K562 (cell line): ENCODE data around the gene APBB2. TPM values are rescaled to one million over a fixed set of nuclear protein-coding genes. Genes with fewer than 3 reads are reported as not detected.

Experiments used
- ATAC-seq: fragments of 200-7000 bp; cut with Tn5 transposase; 3 replicates; pipeline ENCODE4 v1.9.1; 2020; ENCODE audit warnings: moderate library complexity
- BruUV-seq: library from RNA; stranded (reverse); fragments of 400-500 nt; replicated peaks from 2 replicates; lab custom pipeline; 2021; lab: Mats Ljungman, UMichigan
- CTCF ChIA-PET: fragments of 300-600 bp; formaldehyde crosslinking; extraction: SDS; loops from one replicate; lab custom pipeline; 2021; ENCODE audit warnings: low intra/inter-chr PET ratio; lab: Yijun Ruan, JAX
- POLR2A ChIA-PET: fragments of 300-600, 350-650 bp; sonication (Branson Sonifier 250); formaldehyde crosslinking; extraction: SDS; loops from one replicate; lab custom pipeline; 2021; ENCODE audit warnings: antibody characterized with exemption, inconsistent platforms; lab: Yijun Ruan, JAX
- DNase-seq, 4 experiments: peaks; one replicate each; pipeline versions ENCODE4 v3.0.0 to v3.0.0-alpha.2; 2011 to 2018; ENCODE audit warnings: low spot score in 3 of 4, mixed read lengths in 3 of 4; ENCODE audit errors: extremely low read depth in 1 of 4
- FAIRE-seq: peaks from 2 replicates; lab custom pipeline; 2011; peaks lifted over from hg19 to GRCh38; lab: Jason Lieb, UNC
- H2AFZ ChIP-seq: 2 replicates; pipeline ENCODE4 v1.6.0; 2011; ENCODE audit warnings: low read depth, low read length, control low read depth, inconsistent platforms
- H3K27ac ChIP-seq: fragments of 200-600 bp; 3 replicates; pipeline ENCODE4 v1.8.0; 2011; ENCODE audit warnings: low read depth, mild to moderate bottlenecking, control low read depth, inconsistent platforms, low read length, moderate library complexity, mixed read lengths; ENCODE audit errors: extremely low read depth
- H3K27me3 ChIP-seq, 2 experiments: fragments of 300-600 bp in 1 of 2; 2 replicates in 1 of 2; 3 replicates in 1 of 2; pipeline versions ENCODE4 v1.6.0 to v1.8.0; 2011; ENCODE audit warnings: inconsistent platforms in 2 of 2, low read length in 2 of 2, mild to moderate bottlenecking in 1 of 2, mixed read lengths in 1 of 2, moderate library complexity in 1 of 2; ENCODE audit not compliant: control insufficient read depth in 2 of 2, insufficient read depth in 2 of 2
- H3K36me3 ChIP-seq: fragments of 300-600 bp; 3 replicates; pipeline ENCODE4 v1.8.0; 2011; ENCODE audit warnings: mild to moderate bottlenecking, low read length, inconsistent platforms; ENCODE audit not compliant: control insufficient read depth, insufficient read depth
- H3K4me1 ChIP-seq, 2 experiments: fragments of 200-600 bp in 1 of 2; replicated peaks in 1 of 2; 2 replicates in 1 of 2; 3 replicates in 1 of 2; pipeline versions ENCODE4 v1.5.1 to v1.8.0; 2011; ENCODE audit warnings: inconsistent platforms in 2 of 2, low read length in 2 of 2, mild to moderate bottlenecking in 1 of 2, mixed read lengths in 1 of 2, moderate library complexity in 1 of 2; ENCODE audit not compliant: control insufficient read depth in 2 of 2, insufficient read depth in 2 of 2
- H3K4me2 ChIP-seq: 2 replicates; pipeline ENCODE4 v1.6.1; 2011; ENCODE audit warnings: low read length, control low read depth, inconsistent platforms, mixed read lengths; ENCODE audit not compliant: insufficient read depth
- H3K4me3 ChIP-seq: fragments of 200-600 bp; sonication (generic), shearing (Covaris generic); 2 replicates; pipeline ENCODE4 v1.5.1; 2016; ENCODE audit warnings: control low read depth, inconsistent platforms
- H3K79me2 ChIP-seq: fragments of 200-600 bp; 3 replicates; pipeline ENCODE4 v1.8.0; 2011; ENCODE audit warnings: low read length, inconsistent platforms; ENCODE audit not compliant: control insufficient read depth, insufficient read depth
- H3K9ac ChIP-seq, 2 experiments: 2 replicates each; pipeline versions ENCODE4 v1.6.0 to v1.6.1; 2011; ENCODE audit warnings: low read depth in 2 of 2, low read length in 2 of 2, control low read depth in 1 of 2, inconsistent platforms in 1 of 2, mild to moderate bottlenecking in 1 of 2, mixed read lengths in 1 of 2; ENCODE audit not compliant: insufficient read depth in 1 of 2
- H3K9me1 ChIP-seq: one replicate; pipeline ENCODE4 v1.6.0; 2011; ENCODE audit warnings: inconsistent platforms, mild to moderate bottlenecking, low read length, moderate library complexity; ENCODE audit not compliant: control insufficient read depth, insufficient read depth
- H3K9me3 ChIP-seq: replicated peaks from 2 replicates; pipeline ENCODE4 v1.5.1; 2011; ENCODE audit warnings: low read depth, low read length, inconsistent platforms; ENCODE audit not compliant: control insufficient read depth, insufficient read depth
- H4K20me1 ChIP-seq: replicated peaks from 2 replicates; pipeline ENCODE4 v1.6.1; 2011; ENCODE audit warnings: low read length, inconsistent platforms, mixed read lengths; ENCODE audit not compliant: control insufficient read depth, insufficient read depth
- NBN ChIP-seq: fragments of 450-650 bp; IDR thresholded peaks from 2 replicates; pipeline ENCODE4 v1.6.1; 2016; ENCODE audit warnings: low read depth, mild to moderate bottlenecking
- PCBP1 ChIP-seq: fragments of 200-400 bp; formaldehyde crosslinking; IDR thresholded peaks from 2 replicates; pipeline ENCODE4 v1.6.1; 2018; ENCODE audit warnings: mild to moderate bottlenecking, low read depth, low read length; ENCODE audit not compliant: poor library complexity, severe bottlenecking
- ZBTB7A ChIP-seq: IDR thresholded peaks from 2 replicates; pipeline ENCODE4 v1.6.1; 2011; ENCODE audit warnings: low read depth, mild to moderate bottlenecking, low read length, moderate library complexity, borderline replicate concordance; ENCODE audit not compliant: control insufficient read depth
- ZNF224 ChIP-seq: sonication (generic); formaldehyde crosslinking; IDR thresholded peaks from 2 replicates; pipeline ENCODE4 v1.8.0; 2022; ENCODE audit warnings: mild to moderate bottlenecking, missing genetic modification reagents
- WGBS: fragments of 100-300 bp; shearing (Covaris generic); methylation state at CpG from one replicate; pipeline ENCODE4 v1.1.6; 2016; ENCODE audit warnings: low coverage, mixed read lengths; ENCODE audit not compliant: insufficient coverage; ENCODE audit errors: missing lambda C conversion rate; 5-methylcytosine and 5-hydroxymethylcytosine counted together
- in situ Hi-C: fragments of 300-500 bp; cut with MboI; formaldehyde crosslinking; loops from 4 replicates; pipeline ENCODE4 v1.15.0; 2018; ENCODE audit warnings: inconsistent platforms, mixed read lengths
- intact Hi-C: fragments of 100-400 bp; cut with micrococcal nuclease; formaldehyde crosslinking; loops from 2 replicates; pipeline ENCODE4 v1.14.2; 2022
- polyA plus RNA-seq, 8 experiments: library from polyadenylated mRNA; depleted of rRNA in 4 of 8; stranded (reverse) in 5 of 8; unstranded in 3 of 8; fragments of >200 nt; fragmentation: Nextera tagmentation in 2 of 8; fragmentation: Illumina TruSeq in 1 of 8; extraction: Ambion mirVana in 2 of 8; extraction: Trizol in 1 of 8; gene quantifications; 2 replicates each; pipeline versions ENCODE4 v1.2.1 to v1.2.3, GENCODE V29; 2011 to 2014; ENCODE audit warnings: inconsistent platforms in 1 of 8, missing spikeins in 1 of 8
- total RNA-seq, 7 experiments: library from RNA; depleted of rRNA in 6 of 7; stranded (reverse); fragments of >200 nt in 6 of 7; fragmentation: Illumina TruSeq in 2 of 7; extraction: Trizol in 2 of 7; gene quantifications; 2 replicates each; pipeline versions ENCODE4 v1.2.1 to v1.2.3, GENCODE V29; 2011 to 2021; ENCODE audit warnings: low replicate concordance in 1 of 7
- TF ChIP-seq, protein P1 (sequence below), 2 experiments: fragments of 150-350 bp in 1 of 2; IDR thresholded peaks; 2 replicates each; pipeline ENCODE4 v1.6.1; 2012 to 2016; ENCODE audit warnings: low read depth in 2 of 2, low read length in 2 of 2, mild to moderate bottlenecking in 1 of 2, moderate library complexity in 1 of 2
- TF ChIP-seq, protein P2 (sequence below), 2 experiments: IDR thresholded peaks in 1 of 2; conservative IDR thresholded peaks in 1 of 2; 2 replicates each; pipeline ENCODE4 v1.6.1; 2016; ENCODE audit warnings: low read depth in 2 of 2, mild to moderate bottlenecking in 1 of 2, missing compliant biosample characterization in 1 of 2, missing genetic modification characterization in 1 of 2, moderate library complexity in 1 of 2

The APBB2 gene
- total and polyA plus RNA-seq, 9 of the 15 experiments (the other 6 are each of a cell fraction or from before 2014, with no cell fraction given), result 0.08 to 2.1 (median 1.4) TPM

DNA sequence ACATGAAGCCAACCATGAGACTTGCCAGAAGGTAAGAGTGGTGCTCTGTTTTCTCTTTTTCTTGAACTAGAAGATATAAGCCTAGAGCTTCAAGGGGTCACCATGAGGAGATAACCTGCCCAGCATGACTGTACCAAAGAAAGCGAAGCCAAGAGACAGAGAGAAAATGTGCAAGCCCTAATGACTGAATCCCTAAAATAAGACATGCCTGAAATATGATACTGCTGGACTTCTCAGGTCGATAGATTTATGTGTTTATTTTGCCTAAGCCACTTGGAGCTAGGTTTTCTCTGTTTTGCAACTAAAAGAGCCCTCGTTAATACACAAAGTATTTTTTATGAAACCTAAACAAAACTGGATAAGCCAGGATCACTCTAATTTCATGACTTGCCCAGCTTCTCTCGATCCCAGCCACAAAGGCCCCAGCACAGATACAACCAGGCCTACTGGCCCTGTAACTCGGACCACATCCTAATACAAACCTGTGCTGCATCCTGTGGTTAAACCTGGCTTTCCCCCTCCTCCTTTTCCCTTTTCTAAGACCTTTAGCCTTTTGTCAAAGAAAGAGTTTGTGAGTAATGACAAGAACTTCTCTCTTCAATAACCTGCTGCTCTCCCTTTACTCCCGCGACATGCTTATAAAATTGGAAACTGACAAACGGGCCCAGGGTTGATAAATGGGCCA is 185.8 kb downstream of the APBB2 start:
- no peaks in the 10 kb centered on the region for H3K27me3 ChIP-seq
- no peak overlapping the region for H3K4me2 ChIP-seq
- no peaks in the 10 kb centered on the region for H3K79me2 ChIP-seq
- intact Hi-C loops, result no loop called here
- H3K4me3 ChIP-seq, result no peak overlapping the region
- no peak overlapping the region for H3K9ac ChIP-seq
- FAIRE-seq, result no peak
- BruUV-seq, result no TSS peak
- no peaks in the 10 kb centered on the region for H4K20me1 ChIP-seq
- POLR2A ChIA-PET, result interaction anchor here (1.3 kb wide), 1 partner anchor 11 kb away, joined by 3 read pairs; no protein-coding TSS in a partner anchor
- no peaks in the 10 kb centered on the region for H3K36me3 ChIP-seq
- H3K4me1 ChIP-seq, result no peaks in the 10 kb centered on the region
- no peak for DNase-seq
- no peaks in the 10 kb centered on the region for H3K9me1 ChIP-seq
- ATAC-seq, result no peak
- WGBS, result 0% methylated on average over 8 of the region's 8 CpGs
- no peaks in the 10 kb centered on the region for H3K9me3 ChIP-seq
- CTCF ChIA-PET, result no interaction called here
- in situ Hi-C loops, result no loop called here
- TF ChIP-seq, protein P1, sequence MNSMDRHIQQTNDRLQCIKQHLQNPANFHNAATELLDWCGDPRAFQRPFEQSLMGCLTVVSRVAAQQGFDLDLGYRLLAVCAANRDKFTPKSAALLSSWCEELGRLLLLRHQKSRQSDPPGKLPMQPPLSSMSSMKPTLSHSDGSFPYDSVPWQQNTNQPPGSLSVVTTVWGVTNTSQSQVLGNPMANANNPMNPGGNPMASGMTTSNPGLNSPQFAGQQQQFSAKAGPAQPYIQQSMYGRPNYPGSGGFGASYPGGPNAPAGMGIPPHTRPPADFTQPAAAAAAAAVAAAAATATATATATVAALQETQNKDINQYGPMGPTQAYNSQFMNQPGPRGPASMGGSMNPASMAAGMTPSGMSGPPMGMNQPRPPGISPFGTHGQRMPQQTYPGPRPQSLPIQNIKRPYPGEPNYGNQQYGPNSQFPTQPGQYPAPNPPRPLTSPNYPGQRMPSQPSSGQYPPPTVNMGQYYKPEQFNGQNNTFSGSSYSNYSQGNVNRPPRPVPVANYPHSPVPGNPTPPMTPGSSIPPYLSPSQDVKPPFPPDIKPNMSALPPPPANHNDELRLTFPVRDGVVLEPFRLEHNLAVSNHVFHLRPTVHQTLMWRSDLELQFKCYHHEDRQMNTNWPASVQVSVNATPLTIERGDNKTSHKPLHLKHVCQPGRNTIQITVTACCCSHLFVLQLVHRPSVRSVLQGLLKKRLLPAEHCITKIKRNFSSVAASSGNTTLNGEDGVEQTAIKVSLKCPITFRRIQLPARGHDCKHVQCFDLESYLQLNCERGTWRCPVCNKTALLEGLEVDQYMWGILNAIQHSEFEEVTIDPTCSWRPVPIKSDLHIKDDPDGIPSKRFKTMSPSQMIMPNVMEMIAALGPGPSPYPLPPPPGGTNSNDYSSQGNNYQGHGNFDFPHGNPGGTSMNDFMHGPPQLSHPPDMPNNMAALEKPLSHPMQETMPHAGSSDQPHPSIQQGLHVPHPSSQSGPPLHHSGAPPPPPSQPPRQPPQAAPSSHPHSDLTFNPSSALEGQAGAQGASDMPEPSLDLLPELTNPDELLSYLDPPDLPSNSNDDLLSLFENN (IDR thresholded peaks at IDR 0.05; ENCODE audit: low read depth in 2 of 2, low read length in 2 of 2), result no peak
- TF ChIP-seq PCBP1 (no peak), ZBTB7A (no peak), ZNF224 (CRISPR knock-in tag) (no peak), NBN (no peak)
- TF ChIP-seq, protein P2, sequence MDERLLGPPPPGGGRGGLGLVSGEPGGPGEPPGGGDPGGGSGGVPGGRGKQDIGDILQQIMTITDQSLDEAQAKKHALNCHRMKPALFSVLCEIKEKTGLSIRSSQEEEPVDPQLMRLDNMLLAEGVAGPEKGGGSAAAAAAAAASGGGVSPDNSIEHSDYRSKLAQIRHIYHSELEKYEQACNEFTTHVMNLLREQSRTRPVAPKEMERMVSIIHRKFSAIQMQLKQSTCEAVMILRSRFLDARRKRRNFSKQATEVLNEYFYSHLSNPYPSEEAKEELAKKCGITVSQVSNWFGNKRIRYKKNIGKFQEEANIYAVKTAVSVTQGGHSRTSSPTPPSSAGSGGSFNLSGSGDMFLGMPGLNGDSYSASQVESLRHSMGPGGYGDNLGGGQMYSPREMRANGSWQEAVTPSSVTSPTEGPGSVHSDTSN (CRISPR knock-in tag; IDR thresholded peaks at IDR 0.05; ENCODE audit: low read depth), result no peak
- TF ChIP-seq, protein P2 (tag; conservative IDR thresholded peaks at IDR 0.05; ENCODE audit: low read depth), result no peak
- TF ChIP-seq, all 486 proteins: peak for 0
- H2AFZ ChIP-seq, result no peak overlapping the region
- H3K27ac ChIP-seq, result no peak overlapping the region
